Mammary epithelial cell (primary cell): ENCODE data around the gene PCSK7.

ENCODE experiments used
- EZH2 ChIP-seq: IDR thresholded peaks from 2 replicates; pipeline ENCODE4 v1.6.1; 2012; ENCODE audit warnings: low read length, inconsistent platforms, borderline replicate concordance
- TF ChIP-seq, protein P1 (sequence below), 2 donors: IDR thresholded peaks in 1 of 2; conservative IDR thresholded peaks in 1 of 2; 2 replicates each; pipeline ENCODE4 v1.5.1; 2011 to 2012; ENCODE audit warnings: inconsistent platforms in 2 of 2, low read length in 2 of 2, mild to moderate bottlenecking in 2 of 2, control low read depth in 1 of 2, low read depth in 1 of 2; ENCODE audit not compliant: insufficient read depth in 1 of 2; ENCODE audit errors: extremely low read depth in 1 of 2

DNA sequence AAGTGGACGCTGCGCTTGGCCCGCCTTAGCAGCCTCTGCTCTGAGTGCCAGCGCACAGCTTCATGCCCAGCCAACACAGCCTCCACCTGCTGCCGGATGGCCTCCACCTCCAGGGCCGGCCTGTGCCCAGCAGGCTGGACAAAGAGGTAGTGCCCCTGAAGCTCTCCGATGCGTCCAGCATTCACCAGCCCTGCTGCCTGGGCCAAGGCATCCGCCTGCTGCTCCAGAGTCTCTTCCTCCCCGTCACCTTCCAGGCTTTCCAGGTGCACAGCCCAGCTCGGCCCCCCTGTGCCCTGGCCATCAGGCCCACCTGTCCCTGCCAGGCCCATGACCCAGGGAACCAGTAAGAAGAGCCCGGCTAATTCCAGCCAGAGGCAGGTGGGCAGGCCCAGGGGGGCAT is 2.5 kb downstream of the PCSK7 start:
- TF ChIP-seq, protein P1, sequence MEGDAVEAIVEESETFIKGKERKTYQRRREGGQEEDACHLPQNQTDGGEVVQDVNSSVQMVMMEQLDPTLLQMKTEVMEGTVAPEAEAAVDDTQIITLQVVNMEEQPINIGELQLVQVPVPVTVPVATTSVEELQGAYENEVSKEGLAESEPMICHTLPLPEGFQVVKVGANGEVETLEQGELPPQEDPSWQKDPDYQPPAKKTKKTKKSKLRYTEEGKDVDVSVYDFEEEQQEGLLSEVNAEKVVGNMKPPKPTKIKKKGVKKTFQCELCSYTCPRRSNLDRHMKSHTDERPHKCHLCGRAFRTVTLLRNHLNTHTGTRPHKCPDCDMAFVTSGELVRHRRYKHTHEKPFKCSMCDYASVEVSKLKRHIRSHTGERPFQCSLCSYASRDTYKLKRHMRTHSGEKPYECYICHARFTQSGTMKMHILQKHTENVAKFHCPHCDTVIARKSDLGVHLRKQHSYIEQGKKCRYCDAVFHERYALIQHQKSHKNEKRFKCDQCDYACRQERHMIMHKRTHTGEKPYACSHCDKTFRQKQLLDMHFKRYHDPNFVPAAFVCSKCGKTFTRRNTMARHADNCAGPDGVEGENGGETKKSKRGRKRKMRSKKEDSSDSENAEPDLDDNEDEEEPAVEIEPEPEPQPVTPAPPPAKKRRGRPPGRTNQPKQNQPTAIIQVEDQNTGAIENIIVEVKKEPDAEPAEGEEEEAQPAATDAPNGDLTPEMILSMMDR (conservative IDR thresholded peaks at IDR 0.05 in 1 of 2, IDR thresholded peaks at IDR 0.05 in 1 of 2; ENCODE audit: extremely low read depth in 1 of 2, insufficient read depth in 1 of 2, low read depth in 1 of 2, low read length in 2 of 2), result no peak
- TF ChIP-seq EZH2, result no peak
